GM10266 (cell line): ENCODE measurements around the gene CD101.

Source experiments
- DNase-seq: peaks from one replicate; pipeline ENCODE4 v3.0.0; 2012; ENCODE audit errors: extremely low spot score
- CTCF ChIP-seq: IDR thresholded peaks from 2 replicates; pipeline ENCODE4 v1.5.1; 2012; ENCODE audit warnings: mild to moderate bottlenecking, low read depth; ENCODE audit not compliant: control insufficient read depth, insufficient read depth; ENCODE audit errors: missing control alignments

Gene CD101

GRCh38 chr1:117076648-117077047, 75.1 kb downstream of the CD101 start:
- DNase-seq: no peak
- TF ChIP-seq CTCF: no peak

- no peak for DNase-seq
Observed at GRCh38 chr1:117077267-117077666, 75.7 kb downstream of the CD101 start.

GRCh38 chr1:117079737-117080136, 78.2 kb downstream of the CD101 start:
- DNase-seq: no peak
- TF ChIP-seq CTCF: no peak

More at GRCh38 chr1:117077267-117077666, 75.7 kb downstream of the CD101 start:
- no peak for TF ChIP-seq CTCF

GRCh38 chr1:117084231-117084630, 82.7 kb downstream of the CD101 start:
- no peak for TF ChIP-seq CTCF
- no peak for DNase-seq
